ENCODE data around the gene PPP1R14B. TPM values are rescaled to one million over a fixed set of nuclear protein-coding genes. Genes with fewer than 3 reads are reported as not detected.

Gene PPP1R14B
- total RNA-seq, 1 donor from 2014 or later: 82.5 TPM

- DNase-seq: no peak
Measured at GRCh38 chr11:64209563-64209843, 37.2 kb downstream of the PPP1R14B start.

GRCh38 chr11:64208796-64209562 is 37.8 kb downstream of the PPP1R14B start:
- no peak for DNase-seq

GRCh38 chr11:64208086-64208795 is 38.5 kb downstream of the PPP1R14B start:
- no peak for DNase-seq

- DNase-seq: peak; percentile 79
Measured at GRCh38 chr11:64207256-64208085, 39.3 kb downstream of the PPP1R14B start.

DNA sequence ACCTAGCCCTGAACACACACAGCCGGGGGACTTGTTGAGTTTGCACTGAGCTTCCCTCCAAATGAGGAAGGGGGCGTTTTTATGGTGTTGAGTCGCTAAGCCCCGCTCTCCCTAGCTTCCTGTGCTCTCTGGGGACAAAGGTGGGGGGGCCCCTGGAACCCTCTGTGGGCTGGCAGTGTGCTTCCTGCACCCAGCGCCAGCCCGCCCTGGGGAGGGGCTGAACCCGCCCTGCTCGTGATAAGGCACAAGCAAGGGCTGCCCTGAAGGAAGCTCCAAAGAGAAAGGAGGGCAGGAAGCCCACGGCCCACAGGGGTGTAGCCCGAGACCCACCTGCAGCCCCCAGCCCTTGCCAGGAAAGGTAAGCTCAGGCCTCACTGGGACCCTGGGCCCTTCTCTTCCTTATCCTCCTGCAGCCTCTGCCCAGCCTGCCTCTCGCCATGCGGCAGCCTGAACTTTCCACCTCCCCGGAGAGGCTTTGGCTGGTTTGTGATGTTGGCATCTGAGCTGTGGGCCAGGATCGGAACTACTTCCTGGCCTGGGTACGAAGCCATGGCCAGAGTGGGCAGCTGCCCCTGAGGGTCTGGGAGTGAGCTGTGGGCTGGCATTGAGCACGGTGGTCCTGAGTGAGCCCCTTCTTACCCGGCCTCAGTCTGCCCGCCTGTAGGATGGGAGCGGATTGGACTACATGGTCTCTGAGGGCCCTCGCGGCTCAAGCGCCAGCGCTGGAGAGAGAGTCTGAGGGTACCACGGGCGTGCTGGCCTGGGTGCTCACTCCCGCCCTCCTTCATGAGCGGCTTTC is 40.1 kb downstream of the PPP1R14B start, which contains the start of gene FERMT3:
FERMT3 (plus strand) TSS at position 265 of the 799 bp plus-strand sequence. CDS start 644 bp downstream, outside the sequence.
- DNase-seq: no peak

GRCh38 chr11:64204464-64204989 is 42.2 kb downstream of the PPP1R14B start:
- DNase-seq: peak; percentile 97

DNA sequence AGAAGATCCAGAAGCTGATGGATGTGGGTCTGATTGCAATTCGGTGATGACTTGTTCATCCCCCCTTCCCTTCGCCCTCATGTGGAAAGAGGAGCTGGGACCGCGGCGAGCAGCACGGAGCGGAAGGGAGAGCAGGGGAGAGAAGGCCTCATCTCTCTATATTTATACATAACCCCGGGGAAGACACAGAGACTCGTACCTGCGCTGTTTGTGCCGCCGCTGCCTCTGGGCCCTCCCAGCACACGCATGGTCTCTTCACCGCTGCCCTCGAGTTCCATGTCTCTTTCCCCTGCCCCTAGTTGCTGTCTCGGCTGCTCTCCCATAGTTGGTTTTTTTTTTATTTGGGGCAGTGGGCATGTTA is 42.7 kb downstream of the PPP1R14B start:
- no peak for DNase-seq

DNA sequence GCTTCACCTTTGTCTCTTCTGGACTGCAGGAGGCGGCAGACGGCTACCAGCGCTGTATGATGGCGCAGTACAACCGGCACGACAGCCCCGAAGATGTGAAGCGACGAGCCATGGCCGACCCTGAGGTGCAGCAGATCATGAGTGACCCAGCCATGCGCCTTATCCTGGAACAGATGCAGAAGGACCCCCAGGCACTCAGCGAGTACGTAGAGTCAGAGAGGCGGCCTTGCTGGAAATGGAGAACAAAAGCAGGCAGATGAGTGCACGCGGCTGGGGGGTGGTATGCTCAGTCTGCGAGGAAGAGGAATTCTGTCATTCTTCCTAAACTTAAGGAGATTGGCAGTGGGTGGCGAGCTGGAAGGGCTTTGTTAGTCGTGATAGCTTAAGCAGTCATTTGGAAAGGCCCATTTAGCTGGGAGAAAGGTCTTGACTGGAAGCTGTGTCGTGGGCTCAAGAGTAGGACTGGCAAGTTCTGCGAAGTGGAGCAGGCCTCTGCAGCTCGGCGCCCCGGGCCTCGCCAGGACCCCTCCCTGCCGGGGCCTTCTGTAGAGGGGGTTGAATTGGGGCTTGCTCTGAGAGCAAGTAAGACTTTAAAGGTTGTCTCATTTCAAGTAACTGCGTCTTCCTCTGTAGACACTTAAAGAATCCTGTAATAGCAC is 43.2 kb downstream of the PPP1R14B start:
- no peak for DNase-seq

- no peak for DNase-seq
Measured at GRCh38 chr11:64202992-64203391, 43.8 kb downstream of the PPP1R14B start.

- no peak for DNase-seq
Measured at GRCh38 chr11:64201543-64201942, 45.2 kb downstream of the PPP1R14B start.

DNA sequence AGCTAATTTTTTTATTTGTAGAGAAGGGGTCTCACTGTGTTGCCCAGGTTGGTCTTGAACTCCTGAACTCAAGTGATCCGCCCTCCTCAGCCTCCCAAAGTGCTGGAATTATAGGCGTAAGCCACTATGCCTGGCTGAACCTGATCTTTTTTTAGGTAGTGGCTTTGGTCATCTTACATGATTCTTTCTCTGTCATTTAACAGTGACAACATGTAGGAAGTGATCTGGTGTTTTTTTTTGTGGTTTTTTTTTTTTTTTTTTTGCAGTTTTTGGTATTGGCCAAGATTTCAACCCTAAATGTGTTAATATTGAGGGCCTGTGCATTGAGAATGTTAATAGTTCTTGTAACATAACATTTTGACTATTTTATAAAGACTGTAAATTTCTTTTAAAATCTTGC is 48.2 kb downstream of the PPP1R14B start:
- DNase-seq: no peak

- DNase-seq: no peak
Measured at GRCh38 chr11:64196626-64197025, 50.1 kb downstream of the PPP1R14B start.

Small RNA genes lying within 50 kb of the gene (small RNA-seq; reads per million reads assigned to genes)
- not detected for gene RF00019 (ENCODE audit: low replicate concordance)

Other genes starting within 250 kb of the PPP1R14B start
- 3.7 TPM for gene FLRT1, start 211.0 kb downstream of the PPP1R14B start, total RNA-seq
- gene MACROD1, start 80.8 kb downstream of the PPP1R14B start, total RNA-seq: 58.8 TPM
- gene STIP1, start 60.8 kb downstream of the PPP1R14B start, total RNA-seq: 94.2 TPM
- gene FERMT3, start 40.2 kb downstream of the PPP1R14B start, total RNA-seq: 5.7 TPM
- gene TRPT1, start 20.8 kb downstream of the PPP1R14B start, total RNA-seq: 53.3 TPM
- 35.1 TPM for gene NUDT22, start 20.7 kb downstream of the PPP1R14B start, total RNA-seq
- 16.7 TPM for gene DNAJC4, start 16.4 kb downstream of the PPP1R14B start, total RNA-seq
- 46.5 TPM for gene VEGFB, start 12.4 kb downstream of the PPP1R14B start, total RNA-seq
- gene FKBP2, start 5.8 kb downstream of the PPP1R14B start, total RNA-seq: 28.6 TPM
- 18.5 TPM for gene PLCB3, start 4.6 kb upstream of the PPP1R14B start, total RNA-seq
- 40.0 TPM for gene BAD, start 37.7 kb upstream of the PPP1R14B start, total RNA-seq
- 13.3 TPM for gene GPR137, start 38.9 kb upstream of the PPP1R14B start, total RNA-seq
- gene KCNK4, start 44.4 kb upstream of the PPP1R14B start, total RNA-seq: not detected
- gene CATSPERZ, start 53.4 kb upstream of the PPP1R14B start, total RNA-seq: not detected
- 62.6 TPM for gene ESRRA, start 58.6 kb upstream of the PPP1R14B start, total RNA-seq
- 150 TPM for gene TRMT112, start 70.6 kb upstream of the PPP1R14B start, total RNA-seq
- 169 TPM for gene PRDX5, start 71.2 kb upstream of the PPP1R14B start, total RNA-seq
- 6.4 TPM for gene CCDC88B, start 93.3 kb upstream of the PPP1R14B start, total RNA-seq
- 25.4 TPM for gene RPS6KA4, start 112.2 kb upstream of the PPP1R14B start, total RNA-seq